MV-4-11 (cell line): ENCODE measurements around the gene CBY3.
"Not testable (repeated sequence)": the region's sequence is repeated elsewhere in the genome, so short reads cannot be mapped to it uniquely, and the experiment has no call there.

ENCODE experiments used
- DNase-seq: peaks from one replicate; lab custom pipeline; 2025; lab: John Stamatoyannopoulos, UW

Gene CBY3

DNA sequence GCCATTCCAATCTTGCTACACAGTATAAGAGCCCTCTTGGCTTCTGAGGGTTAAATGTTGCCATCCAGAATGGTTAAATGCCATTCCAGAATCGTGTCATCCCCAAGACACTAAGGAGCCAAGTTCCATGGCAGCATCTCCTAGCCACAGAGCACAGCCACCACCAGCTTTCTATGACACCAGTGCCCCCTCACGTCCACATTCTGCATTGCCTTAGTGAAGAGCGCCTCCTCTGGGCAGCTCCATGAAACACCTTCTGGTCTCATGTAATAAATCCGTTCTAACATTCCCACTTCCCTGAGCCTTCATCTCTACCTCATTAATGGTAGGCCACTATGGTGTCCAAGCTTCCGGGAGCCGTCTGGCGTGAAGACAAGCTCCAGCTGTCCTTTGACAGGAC, 12.4 kb downstream of the CBY3 start:
- peak; percentile 50 for DNase-seq

DNA sequence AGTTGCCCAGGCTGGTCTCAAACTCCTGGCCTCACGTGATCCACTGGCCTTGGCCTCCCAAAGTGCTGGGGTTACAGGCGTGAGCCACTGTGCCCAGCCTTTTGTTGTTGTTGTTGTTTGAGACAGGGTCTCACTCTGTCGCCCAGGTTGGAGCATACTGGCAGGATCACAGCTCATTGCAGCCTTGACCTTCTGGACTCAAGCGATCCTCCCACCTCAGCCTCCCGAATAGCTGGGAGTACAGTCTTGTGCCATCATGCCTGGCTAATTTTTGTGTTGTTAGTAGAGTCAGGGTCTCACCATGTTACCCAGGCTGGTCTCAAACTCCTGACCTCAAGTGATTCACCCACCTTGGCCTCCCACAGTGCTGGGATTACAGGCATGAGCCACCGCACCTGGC, 19.2 kb downstream of the CBY3 start:
- DNase-seq: not testable (repeated sequence)

DNA sequence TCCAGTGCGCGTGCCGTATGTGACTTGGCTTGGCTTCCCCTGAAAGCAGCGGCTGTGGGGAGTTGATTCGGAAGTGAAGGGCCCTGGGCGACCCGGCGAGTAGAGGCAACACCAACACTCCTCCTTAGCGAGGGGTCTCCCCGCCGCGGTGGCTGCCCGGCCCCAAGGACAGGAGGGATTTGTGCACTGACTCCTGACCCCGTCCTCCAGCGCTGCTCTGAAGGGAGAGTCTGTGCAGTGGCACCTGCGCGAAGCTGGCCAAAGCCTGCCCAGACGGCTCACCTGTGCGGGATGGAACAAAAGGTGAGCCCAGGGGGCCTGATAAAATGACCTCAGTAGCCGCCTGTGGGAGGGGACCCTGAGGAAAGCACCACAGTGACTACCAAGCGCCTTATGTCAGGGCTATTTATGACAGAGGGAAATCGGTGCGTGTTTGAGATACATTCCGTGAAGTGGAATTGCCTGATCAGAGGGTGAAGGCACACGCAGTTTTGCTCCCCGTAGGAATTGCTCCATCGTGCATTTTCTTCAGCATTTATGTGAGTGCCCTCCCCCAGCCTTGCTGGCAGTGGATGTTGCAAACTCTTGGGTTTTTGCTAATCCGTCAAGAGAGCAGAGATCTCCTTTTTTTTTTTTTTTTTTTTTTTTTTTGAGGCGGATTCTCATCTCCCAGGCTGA, 22.5 kb downstream of the CBY3 start:
- peak; percentile 96 for DNase-seq

DNA sequence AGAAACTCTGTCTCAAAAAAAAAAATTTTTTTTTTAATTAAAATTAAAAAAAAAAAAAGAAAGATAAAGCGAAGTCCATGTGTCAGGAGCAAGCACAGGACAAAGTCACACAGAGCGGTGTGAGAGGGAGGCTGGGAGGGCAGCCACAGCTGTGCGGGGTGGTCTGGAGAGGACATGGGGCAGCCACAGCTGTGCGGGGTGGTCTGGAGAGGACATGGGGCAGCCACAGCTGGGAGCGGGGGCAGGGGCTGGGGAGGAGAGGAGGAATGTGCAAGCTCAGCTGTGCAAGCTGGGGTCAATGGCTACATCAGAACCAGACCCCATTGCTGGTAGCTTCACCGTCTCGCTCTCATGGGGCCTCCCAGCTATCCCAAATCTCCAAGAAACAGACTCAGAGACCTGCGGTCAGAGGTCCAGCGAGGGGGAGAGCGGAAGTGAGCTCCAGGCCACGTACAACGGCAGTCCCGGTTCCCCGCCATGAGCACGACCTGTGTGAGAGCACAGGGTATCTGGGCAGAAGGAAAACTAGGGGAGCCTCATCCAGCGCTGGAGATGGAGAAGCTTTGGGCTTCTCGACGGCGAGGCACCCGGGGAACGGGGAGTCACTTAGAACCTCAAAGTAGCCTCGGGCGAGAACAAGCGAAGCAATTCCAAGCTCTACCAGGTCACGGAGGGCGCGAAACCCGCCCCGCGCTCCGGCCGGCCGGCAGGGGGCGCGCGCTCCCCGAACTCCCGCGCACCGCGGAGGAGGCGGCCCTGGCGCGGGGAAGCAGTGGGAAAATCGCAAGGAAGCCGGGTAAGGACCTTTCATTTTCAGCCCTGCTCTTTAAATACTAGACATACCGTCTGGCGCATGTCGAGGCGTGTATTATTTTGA, 23.3 kb downstream of the CBY3 start:
- DNase-seq: not testable (repeated sequence)

DNA sequence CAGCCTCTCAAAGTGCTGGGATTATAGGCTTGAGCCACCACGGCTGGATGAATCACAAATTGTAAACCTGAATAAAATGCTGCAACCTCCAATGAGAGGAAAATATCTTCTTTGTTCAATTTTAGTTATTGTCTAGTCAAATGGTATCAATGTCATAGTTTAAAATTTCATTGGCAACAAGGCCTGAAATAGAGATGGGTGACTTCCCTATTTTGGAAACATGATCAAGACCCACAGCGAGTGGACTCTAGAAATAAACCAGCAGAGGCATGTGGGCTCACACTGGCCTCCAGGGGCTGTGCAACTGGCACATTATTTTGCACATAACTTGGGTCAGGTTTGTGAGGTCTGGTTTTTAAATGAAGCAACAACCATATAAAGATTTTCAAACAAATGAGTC, 27.7 kb downstream of the CBY3 start:
- peak; percentile 60 for DNase-seq

DNA sequence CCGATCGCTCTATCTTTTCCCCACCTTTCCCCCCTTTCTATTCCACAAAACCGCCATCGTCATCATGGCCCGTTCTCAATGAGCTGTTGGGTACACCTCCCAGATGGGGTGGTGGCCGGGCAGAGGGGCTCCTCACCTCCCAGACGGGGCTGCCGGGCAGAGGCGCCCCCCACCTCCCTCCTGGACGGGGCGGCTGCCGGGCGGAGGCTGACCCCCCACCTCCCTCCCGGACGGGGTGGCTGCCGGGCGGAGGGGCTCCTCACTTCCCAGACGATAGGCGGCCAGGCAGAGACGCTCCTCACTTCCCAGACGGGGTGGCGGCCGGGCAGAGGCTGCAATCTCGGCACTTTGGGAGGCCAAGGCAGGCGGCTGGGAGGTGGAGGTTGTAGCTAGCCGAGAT, 30.6 kb downstream of the CBY3 start:
- DNase-seq: not testable (repeated sequence)

DNA sequence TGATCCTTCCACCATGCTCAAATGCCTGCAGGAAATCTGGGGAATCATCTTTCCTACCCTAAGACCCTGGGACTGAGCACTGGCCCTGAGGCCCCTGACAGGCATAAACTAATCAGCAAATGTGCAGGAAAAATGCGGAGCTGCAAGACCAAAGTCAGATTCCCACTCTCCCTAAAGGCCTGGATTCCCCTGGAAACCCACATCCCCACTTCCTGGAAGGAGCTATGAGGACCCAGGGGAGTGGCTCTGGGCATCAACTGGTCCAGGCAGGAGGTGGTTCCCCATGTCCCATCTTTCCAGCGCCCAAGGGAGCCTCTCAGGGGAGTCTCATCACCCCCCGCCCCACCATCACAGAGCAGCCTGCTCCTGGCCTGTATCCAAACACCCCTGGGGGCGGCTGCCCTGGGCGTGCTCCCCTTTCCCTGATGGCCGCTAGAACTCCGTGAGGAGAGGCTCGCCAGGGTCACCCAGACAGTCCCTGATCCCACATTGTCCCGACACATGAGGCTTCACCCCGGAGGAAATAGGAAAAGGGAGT, 31.6 kb downstream of the CBY3 start:
- not testable (repeated sequence) for DNase-seq

DNA sequence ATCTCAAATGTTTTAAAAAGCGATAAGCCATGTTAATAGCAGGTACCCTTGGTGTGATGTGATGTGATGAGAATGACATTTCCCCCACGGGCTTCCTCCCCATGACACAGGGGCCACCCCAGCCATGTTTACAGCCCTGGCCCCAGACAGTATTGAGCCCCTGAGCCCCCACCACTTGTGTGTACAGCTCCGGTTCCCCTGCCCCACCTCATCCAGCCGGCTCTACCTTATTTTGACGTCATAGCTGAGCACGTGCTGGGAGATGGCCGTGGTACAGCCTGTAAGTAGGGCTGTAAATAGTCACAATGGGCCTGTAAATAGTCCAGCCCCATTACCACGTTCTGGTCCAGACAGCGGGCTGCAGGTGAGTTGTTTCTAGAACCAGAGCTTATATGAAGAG, 32.4 kb downstream of the CBY3 start:
- no peak for DNase-seq

DNA sequence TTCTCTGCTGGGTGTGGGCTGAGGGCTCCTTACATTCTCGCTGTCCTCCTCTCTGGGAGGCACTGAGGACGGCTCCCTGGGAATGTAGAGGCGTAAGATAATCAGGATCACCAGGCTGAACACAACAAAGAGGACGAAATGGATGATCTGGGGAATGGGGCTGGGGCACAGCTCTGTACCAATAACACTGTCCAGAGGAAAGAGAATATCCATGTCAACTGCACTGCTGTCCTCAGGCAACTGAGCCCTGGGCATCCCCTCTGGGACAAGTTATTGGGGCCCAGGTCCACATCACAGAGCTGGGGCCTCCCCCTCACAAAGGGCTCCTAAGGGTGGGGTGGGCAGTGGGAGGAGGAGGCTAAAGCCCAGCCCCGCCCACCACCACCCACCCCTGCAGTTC, 36.1 kb downstream of the CBY3 start:
- not testable (repeated sequence) for DNase-seq

DNA sequence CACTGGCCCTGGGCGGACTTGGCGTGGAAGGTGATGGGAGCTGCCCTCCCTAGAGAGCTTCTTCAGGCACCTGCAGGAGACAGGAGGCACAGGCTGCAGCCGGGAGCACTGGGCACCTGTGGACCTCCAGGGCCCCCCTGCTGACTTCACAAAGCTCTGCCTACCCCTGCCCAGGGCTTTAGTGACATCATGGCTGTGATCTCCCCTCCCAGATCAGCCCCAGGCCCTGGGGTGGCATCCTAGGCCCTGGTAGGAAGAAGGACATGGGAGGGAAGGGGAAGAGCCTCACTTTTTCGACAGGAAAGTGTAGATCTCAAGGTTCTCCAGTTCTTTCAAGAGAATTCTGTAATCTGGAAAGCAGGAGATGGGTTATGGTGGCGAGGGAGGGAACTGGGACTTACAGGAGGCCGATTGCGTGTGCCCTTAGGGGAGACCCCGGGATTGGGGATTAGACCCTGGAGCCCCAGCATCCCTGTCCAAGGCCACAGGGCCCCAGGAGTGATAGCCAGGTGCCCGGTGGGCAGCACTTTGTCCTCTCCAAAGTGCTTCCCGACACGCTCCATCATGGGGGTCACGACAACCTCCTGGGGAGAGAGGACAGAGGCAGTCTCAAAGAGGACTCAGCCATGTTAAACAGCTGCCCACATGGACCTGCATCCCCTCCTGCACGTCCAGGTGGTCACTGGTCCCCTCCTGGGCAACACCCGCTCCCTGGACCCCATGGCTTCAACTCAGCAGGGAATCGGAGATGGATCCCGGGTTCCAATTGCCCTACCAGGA, 37.5 kb downstream of the CBY3 start:
- not testable (repeated sequence) for DNase-seq

DNA sequence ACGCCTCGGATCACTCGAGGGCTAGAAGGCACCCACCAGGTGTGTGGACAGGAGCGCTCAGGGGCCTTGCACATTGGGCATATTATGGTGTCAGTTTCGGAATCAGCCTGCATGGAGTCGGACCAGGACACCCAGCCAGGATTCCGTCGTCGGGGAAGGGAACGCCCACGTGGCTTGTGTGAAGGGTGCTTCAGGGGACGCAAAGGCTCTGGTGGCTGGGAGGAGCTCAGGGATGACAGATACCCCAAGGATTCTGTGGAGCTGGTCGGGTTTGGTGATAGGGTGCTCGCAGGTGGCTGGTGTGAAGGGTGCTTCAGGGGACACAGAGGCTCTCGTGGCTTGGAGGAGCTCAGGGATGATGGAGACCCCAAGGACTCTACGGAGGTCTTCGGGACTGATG, 38.2 kb downstream of the CBY3 start:
- not testable (repeated sequence) for DNase-seq

DNA sequence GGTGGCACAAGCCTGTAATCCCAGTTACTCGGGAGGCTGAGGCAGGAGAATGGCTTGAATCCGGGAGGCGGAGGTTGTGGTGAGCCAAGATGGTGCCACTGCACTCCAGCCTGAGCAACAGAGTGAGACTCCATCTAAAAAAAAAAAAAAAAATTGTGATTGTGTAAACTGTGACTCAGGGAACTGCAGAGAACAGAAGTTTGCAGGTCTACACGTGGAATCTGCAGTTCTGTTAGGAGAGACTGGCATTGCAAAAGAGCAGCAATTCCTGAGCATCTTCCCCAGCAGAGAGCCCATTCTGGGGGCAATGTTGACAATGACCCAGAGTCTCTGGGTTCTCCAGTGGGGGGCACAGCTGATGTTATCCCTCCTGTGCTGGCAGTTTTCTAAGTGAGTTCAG, 39.1 kb downstream of the CBY3 start:
- DNase-seq: not testable (repeated sequence)

DNA sequence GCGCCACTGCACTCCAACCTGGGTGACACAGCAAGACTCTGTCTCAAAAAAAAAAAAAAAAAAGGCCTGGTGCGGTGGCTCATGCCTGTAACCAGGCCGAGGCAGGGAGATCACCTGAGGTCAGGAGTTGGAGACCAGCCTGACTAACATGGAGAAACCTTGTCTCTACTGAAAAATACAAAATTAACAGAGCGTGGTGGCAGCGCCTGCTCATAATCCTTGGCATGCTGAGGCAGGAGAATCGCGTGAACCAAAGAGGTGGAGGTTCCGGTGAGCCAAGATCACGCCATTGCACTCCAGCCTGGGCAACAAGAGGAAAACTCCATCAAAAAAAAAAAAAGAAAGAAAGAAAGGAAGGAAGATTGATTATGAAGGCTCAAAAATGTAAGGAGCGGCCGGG, 41.5 kb downstream of the CBY3 start:
- DNase-seq: not testable (repeated sequence)

DNA sequence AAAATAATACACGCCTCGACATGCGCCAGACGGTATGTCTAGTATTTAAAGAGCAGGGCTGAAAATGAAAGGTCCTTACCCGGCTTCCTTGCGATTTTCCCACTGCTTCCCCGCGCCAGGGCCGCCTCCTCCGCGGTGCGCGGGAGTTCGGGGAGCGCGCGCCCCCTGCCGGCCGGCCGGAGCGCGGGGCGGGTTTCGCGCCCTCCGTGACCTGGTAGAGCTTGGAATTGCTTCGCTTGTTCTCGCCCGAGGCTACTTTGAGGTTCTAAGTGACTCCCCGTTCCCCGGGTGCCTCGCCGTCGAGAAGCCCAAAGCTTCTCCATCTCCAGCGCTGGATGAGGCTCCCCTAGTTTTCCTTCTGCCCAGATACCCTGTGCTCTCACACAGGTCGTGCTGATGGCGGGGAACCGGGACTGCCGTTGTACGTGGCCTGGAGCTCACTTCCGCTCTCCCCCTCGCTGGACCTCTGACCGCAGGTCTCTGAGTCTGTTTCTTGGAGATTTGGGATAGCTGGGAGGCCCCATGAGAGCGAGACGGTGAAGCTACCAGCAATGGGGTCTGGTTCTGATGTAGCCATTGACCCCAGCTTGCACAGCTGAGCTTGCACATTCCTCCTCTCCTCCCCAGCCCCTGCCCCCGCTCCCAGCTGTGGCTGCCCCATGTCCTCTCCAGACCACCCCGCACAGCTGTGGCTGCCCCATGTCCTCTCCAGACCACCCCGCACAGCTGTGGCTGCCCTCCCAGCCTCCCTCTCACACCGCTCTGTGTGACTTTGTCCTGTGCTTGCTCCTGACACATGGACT, 46.3 kb downstream of the CBY3 start:
- not testable (repeated sequence) for DNase-seq

DNA sequence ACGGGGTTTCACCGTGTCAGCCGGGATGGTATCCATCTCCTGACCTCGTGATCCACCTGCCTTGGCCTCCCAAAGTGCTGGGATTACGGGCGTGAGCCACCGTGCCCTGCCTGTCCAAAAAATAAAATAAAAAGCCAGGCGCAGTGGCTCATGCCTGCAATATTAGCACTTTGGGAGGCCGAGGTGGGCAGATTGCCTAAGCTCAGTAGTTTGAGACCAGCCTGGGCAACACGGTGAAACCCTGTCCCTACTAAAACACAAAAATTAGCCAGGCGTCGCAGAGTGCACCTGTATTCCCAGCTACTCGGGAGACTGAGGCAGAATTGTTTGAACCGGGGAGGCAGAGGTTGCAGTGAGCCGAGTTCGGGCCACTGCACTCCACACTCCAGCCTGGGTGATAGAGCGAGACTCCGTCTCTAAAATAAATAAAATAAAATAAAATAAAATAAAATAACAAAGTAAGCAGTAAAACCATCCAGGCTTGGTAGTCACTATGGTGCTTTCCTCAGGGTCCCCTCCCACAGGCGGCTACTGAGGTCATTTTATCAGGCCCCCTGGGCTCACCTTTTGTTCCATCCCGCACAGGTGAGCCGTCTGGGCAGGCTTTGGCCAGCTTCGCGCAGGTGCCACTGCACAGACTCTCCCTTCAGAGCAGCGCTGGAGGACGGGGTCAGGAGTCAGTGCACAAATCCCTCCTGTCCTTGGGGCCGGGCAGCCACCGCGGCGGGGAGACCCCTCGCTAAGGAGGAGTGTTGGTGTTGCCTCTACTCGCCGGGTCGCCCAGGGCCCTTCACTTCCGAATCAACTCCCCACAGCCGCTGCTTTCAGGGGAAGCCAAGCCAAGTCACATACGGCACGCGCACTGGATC, 47.1 kb downstream of the CBY3 start:
- not testable (repeated sequence) for DNase-seq
